Heart right ventricle (tissue), 16 donors: ENCODE results near the gene FXYD4. TPM values are rescaled to one million over a fixed set of nuclear protein-coding genes. Genes with fewer than 3 reads are reported as not detected.

ENCODE experiments used
- ATAC-seq, 8 donors: fragments of 200-7000 bp; cut with Tn5 transposase; one replicate each; pipeline ENCODE4 v1.9.1; 2020; ENCODE audit warnings: mild to moderate bottlenecking in 8 of 8, moderate library complexity in 8 of 8, moderate number of reproducible peaks in 1 of 8
- DNase-seq, 2 donors: peaks; one replicate each; pipeline ENCODE4 v3.0.0-alpha.2; 2020
- H3K27ac ChIP-seq, 10 donors: fragments of 200-600 bp; sonication (generic) in 2 of 10; one replicate each; pipeline versions ENCODE4 v1.5.0 to v1.8.0; 2020 to 2022; ENCODE audit warnings: mild to moderate bottlenecking in 3 of 10
- H3K27me3 ChIP-seq, 7 donors: fragments of 200-600 bp; one replicate each; pipeline ENCODE4 v1.8.0; 2021 to 2022; ENCODE audit warnings: mild to moderate bottlenecking in 2 of 7
- H3K36me3 ChIP-seq, 9 donors: fragments of 200-600 bp; sonication (generic) in 1 of 9; one replicate each; pipeline versions ENCODE4 v1.5.0 to v1.8.0; 2020 to 2022; ENCODE audit warnings: mild to moderate bottlenecking in 2 of 9
- H3K4me1 ChIP-seq, 9 donors: fragments of 200-600 bp; sonication (generic) in 1 of 9; one replicate each; pipeline versions ENCODE4 v1.5.0 to v1.8.0; 2020 to 2022; ENCODE audit warnings: mild to moderate bottlenecking in 4 of 9
- H3K4me3 ChIP-seq, 10 donors: fragments of 200-600 bp; sonication (generic) in 2 of 10; one replicate each; pipeline versions ENCODE4 v1.5.0 to v1.8.0; 2020 to 2022; ENCODE audit warnings: mild to moderate bottlenecking in 7 of 10, moderate library complexity in 2 of 10
- H3K9me3 ChIP-seq, 11 donors: fragments of 200-600 bp in 10 of 11; sonication (generic) in 2 of 11; one replicate each; pipeline versions ENCODE4 v1.5.0 to v1.8.0; 2013 to 2022; ENCODE audit warnings: mild to moderate bottlenecking in 2 of 11, control low read depth in 1 of 11, moderate library complexity in 1 of 11
- WGBS, 2 donors: extraction: QIAGEN DNeasy Blood & Tissue Kit; methylation state at CpG; one replicate each; pipeline ENCODE4 v1.1.7; 2013; ENCODE audit warnings: inconsistent platforms in 1 of 2; 5-methylcytosine and 5-hydroxymethylcytosine counted together
- intact Hi-C, 10 donors: fragments of 100-400 bp; cut with DNase I; formaldehyde crosslinking; loops; one replicate each; pipeline versions ENCODE4 v1.11.1 to v1.14.2; 2022
- polyA plus RNA-seq, 2 donors: library from polyadenylated mRNA; stranded (reverse); fragments of 200-250 nt; gene quantifications; one replicate each; pipeline ENCODE4 v1.2.3, GENCODE V29; 2013
- total RNA-seq, 10 donors: library from RNA; stranded (reverse); fragmentation: NEBNext Ultra II Directional in 3 of 10; extraction: Animal tissue kit (Norgen Biotek cat#: 25700) in 3 of 10; gene quantifications; one replicate each; pipeline versions ENCODE4 v1.2.1 to v1.2.4, GENCODE V29; 2021 to 2023
- TF ChIP-seq, protein P1 (sequence below), 9 donors: fragments of 200-600 bp; sonication (generic) in 2 of 9; IDR thresholded peaks; one replicate each; pipeline versions ENCODE4 v1.5.0 to v1.8.0; 2021 to 2022; ENCODE audit warnings: antibody characterized with exemption in 9 of 9, mild to moderate bottlenecking in 5 of 9, moderate library complexity in 1 of 9
- donor health status: Arrhythmogenic right ventricular cardiomyopathy.
- donor health status: ischemic (EF 13 %, LVEDD 7.1; RV severe dilation, severe dysfunction).
- donor health status: healthy with polysubstance abuse.
- donor health status: DM: no; HTN: yes; CAD: no.
- donor health status: DM: no; HTN: no; CAD: no.
- donor health status: ischemic (EF 25% LVEDD 6.9; RV normal size, moderate dysfunction).
- donor health status: ischemic (EF 25% LVEDD 5.7; RV mildly dilated, moderate dysfunction).
- donor health status: healthy.
- donor health status: DM: yes; HTN: yes; CAD: no.
- donor health status: Ischemic cardiomyopathy.
- donor health status: ischemic (EF 35%, LVEDD 5.7; RV mildly dilated, moderate dysfunction).
- donor health status: nonischemic (EF 11% LVEDD 7.7; RV severe dilation, severe dysfunction).
- donor health status: DM: yes; HTN: yes; CAD: no.
- donor health status: PGD.
- donor health status: ischemic (EF 29% LVEDD 5.4; RV normal size, mild dysfunction).
- donor health status: nonischemic (EF 23%, LVEDD 6.1; RV moderate dilation, normal function).

Gene FXYD4
- total and polyA plus RNA-seq, 12 donors = 0.42 to 1.5 TPM; not detected in 10

- Histone ChIP-seq H3K36me3 (no peaks in the 10 kb centered on the region), H3K27ac (no peak overlapping the region), H3K4me1 (peaks cover 0 to 12% (median 4%) of the 10 kb centered on the region in 9 donors), H3K9me3 (no peaks in the 10 kb centered on the region), H3K4me3 (no peak overlapping the region), H3K27me3 (peaks cover 0 to 34% (median 20%) of the 10 kb centered on the region in 7 donors)
- TF ChIP-seq, protein P1, sequence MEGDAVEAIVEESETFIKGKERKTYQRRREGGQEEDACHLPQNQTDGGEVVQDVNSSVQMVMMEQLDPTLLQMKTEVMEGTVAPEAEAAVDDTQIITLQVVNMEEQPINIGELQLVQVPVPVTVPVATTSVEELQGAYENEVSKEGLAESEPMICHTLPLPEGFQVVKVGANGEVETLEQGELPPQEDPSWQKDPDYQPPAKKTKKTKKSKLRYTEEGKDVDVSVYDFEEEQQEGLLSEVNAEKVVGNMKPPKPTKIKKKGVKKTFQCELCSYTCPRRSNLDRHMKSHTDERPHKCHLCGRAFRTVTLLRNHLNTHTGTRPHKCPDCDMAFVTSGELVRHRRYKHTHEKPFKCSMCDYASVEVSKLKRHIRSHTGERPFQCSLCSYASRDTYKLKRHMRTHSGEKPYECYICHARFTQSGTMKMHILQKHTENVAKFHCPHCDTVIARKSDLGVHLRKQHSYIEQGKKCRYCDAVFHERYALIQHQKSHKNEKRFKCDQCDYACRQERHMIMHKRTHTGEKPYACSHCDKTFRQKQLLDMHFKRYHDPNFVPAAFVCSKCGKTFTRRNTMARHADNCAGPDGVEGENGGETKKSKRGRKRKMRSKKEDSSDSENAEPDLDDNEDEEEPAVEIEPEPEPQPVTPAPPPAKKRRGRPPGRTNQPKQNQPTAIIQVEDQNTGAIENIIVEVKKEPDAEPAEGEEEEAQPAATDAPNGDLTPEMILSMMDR (IDR thresholded peaks at IDR 0.05) = no peak
- WGBS, 2 donors = 68 to 71% methylated on average over 7 of the region's 7 CpGs
- no peak for ATAC-seq
- no peak for DNase-seq
- intact Hi-C loops = loop anchor here in 2 of 10 donors (5.0 to 10.0 kb wide), 2 partner anchors 61 to 148 kb away; no protein-coding TSS in a partner anchor
Observed at GRCh38 chr10:43352951-43353350, 18.5 kb upstream of the FXYD4 start.

DNA sequence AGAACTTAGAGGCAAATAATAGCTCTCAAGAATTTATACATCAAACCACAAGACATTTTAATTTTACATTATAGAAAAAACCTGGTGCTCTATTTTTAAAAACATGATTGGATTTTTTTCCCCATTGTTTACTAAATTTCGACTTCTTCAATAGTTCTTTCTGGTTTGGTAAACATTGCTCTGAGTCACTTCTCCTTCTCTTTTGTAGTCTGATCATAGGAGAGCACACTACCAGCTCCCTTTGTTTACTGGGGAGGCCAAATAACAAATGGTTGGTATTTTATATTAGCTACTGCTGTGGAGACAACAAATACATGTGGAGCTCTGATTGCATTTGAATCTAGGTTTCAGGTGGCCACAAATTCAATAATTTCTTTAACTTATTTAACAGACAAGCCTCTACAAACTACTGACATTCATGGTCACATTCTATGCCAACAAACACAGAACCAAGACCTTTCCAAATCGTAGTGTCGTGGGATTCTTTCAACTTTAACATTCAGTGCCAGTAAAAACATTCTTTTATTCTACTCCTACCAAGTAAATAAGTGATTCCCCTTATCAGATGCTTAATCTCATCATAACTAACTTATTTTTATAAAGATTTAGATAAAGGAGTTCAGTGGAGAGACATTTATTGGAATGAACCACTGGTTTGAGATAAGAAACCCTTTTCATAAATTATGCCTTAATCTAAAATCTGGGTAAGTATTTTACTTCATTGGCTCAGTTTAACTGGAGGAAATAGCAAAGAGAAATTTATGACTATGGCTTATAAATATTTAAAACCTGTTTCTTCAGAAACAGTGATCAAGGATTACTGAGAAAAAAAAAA lies 17.7 kb upstream of the FXYD4 start:
- no peaks in the 10 kb centered on the region for H3K9me3 ChIP-seq
- 40 to 68% methylated on average over 3 of the region's 3 CpGs for whole genome bisulfite sequencing, 2 donors
- H3K27ac ChIP-seq = no peak overlapping the region
- peaks cover 0 to 34% (median 20%) of the 10 kb centered on the region in 7 donors for H3K27me3 ChIP-seq
- H3K36me3 ChIP-seq = no peaks in the 10 kb centered on the region
- intact Hi-C loops = loop anchor here in 2 of 10 donors (5.0 to 10.0 kb wide), 2 partner anchors 61 to 149 kb away; no protein-coding TSS in a partner anchor
- H3K4me3 ChIP-seq = no peak overlapping the region
- TF ChIP-seq, protein P1 (IDR thresholded peaks at IDR 0.05) = no peak
- ATAC-seq (no peak), DNase-seq (no peak)
- H3K4me1 ChIP-seq = peaks cover 0 to 9% (median 0%) of the 10 kb centered on the region in 9 donors

- H3K27ac ChIP-seq = no peak overlapping the region
- no peaks in the 10 kb centered on the region for H3K9me3 ChIP-seq
- ATAC-seq (no peak), DNase-seq (no peak)
- H3K27me3 ChIP-seq = peaks cover 0 to 32% (median 20%) of the 10 kb centered on the region in 7 donors
- 43 to 45% methylated on average over 2 of the region's 2 CpGs for WGBS, 2 donors
- no peaks in the 10 kb centered on the region for H3K36me3 ChIP-seq
- TF ChIP-seq, protein P1 (IDR thresholded peaks at IDR 0.05) = no peak
- intact Hi-C loops = loop anchor here in 2 of 10 donors (5.0 to 10.0 kb wide), 2 partner anchors 62 to 149 kb away; no protein-coding TSS in a partner anchor
- H3K4me1 ChIP-seq = peaks cover 0 to 9% (median 0%) of the 10 kb centered on the region in 9 donors
- no peak overlapping the region for H3K4me3 ChIP-seq
Observed at GRCh38 chr10:43354330-43354635, 17.2 kb upstream of the FXYD4 start.

GRCh38 chr10:43354879-43355380 lies 16.5 kb upstream of the FXYD4 start:
- peaks cover 0 to 26% (median 15%) of the 10 kb centered on the region in 7 donors for H3K27me3 ChIP-seq
- peaks cover 0 to 9% (median 0%) of the 10 kb centered on the region in 9 donors for H3K4me1 ChIP-seq
- WGBS, 2 donors = 20 to 25% methylated on average over 2 of the region's 2 CpGs
- no peaks in the 10 kb centered on the region for H3K36me3 ChIP-seq
- no peak overlapping the region for H3K27ac ChIP-seq
- DNase-seq = no peak
- H3K4me3 ChIP-seq = no peak overlapping the region
- TF ChIP-seq, protein P1 (IDR thresholded peaks at IDR 0.05) = no peak
- intact Hi-C loops = loop anchor here in 2 of 10 donors (5.0 to 10.0 kb wide), 2 partner anchors 63 to 150 kb away; no protein-coding TSS in a partner anchor
- no peaks in the 10 kb centered on the region for H3K9me3 ChIP-seq
- ATAC-seq = no peak
